OCI-LY7 (cell line): Measurements from ENCODE around the gene TFPT.

Experiments used
- CTCF ChIP-seq: fragments of 200-600 bp; sonication (generic); conservative IDR thresholded peaks from 2 replicates; pipeline ENCODE4 v1.5.1; 2014; ENCODE audit warnings: mild to moderate bottlenecking, antibody characterized with exemption, low read length, moderate library complexity, mixed read lengths
- EZH2phosphoT487 ChIP-seq: fragments of 200-600 bp; sonication (generic); IDR thresholded peaks from 2 replicates; pipeline ENCODE4 v1.6.1; 2018; ENCODE audit warnings: low read depth, borderline replicate concordance, mild to moderate bottlenecking, mixed run types, antibody characterized with exemption, low read length, moderate library complexity, mixed read lengths

GRCh38 chr19:54114340-54115108 lies 933 bp downstream of the TFPT start:
- TF ChIP-seq CTCF = no peak
- TF ChIP-seq EZH2phosphoT487 = no peak
